Immature natural killer cell (primary cell): ENCODE results near the gene IFI30. TPM values are rescaled to one million over a fixed set of nuclear protein-coding genes. Genes with fewer than 3 reads are reported as not detected.

ENCODE experiments used
- DNase-seq, 3 donors: peaks; one replicate each; pipeline ENCODE4 v3.0.0; 2022; ENCODE audit warnings: mixed read lengths in 1 of 3
- H3K27ac Mint-ChIP-seq, 6 donors: one replicate each; pipeline ENCODE4 v1.8.0; 2020; ENCODE audit warnings: mixed read lengths in 6 of 6, mild to moderate bottlenecking in 5 of 6, inconsistent platforms in 4 of 6, moderate library complexity in 3 of 6
- H3K27me3 Mint-ChIP-seq, 3 donors: one replicate each; pipeline ENCODE4 v1.8.0; 2020 to 2021; ENCODE audit warnings: low read depth in 3 of 3, mild to moderate bottlenecking in 3 of 3, mixed read lengths in 3 of 3, moderate library complexity in 3 of 3, inconsistent platforms in 1 of 3
- H3K36me3 Mint-ChIP-seq, 3 donors: one replicate each; pipeline ENCODE4 v1.8.0; 2020; ENCODE audit warnings: mixed read lengths in 3 of 3, inconsistent platforms in 2 of 3, mild to moderate bottlenecking in 2 of 3
- H3K4me1 Mint-ChIP-seq, 2 donors: one replicate each; pipeline ENCODE4 v1.8.0; 2020; ENCODE audit warnings: inconsistent platforms in 2 of 2, mild to moderate bottlenecking in 2 of 2, mixed read lengths in 2 of 2, moderate library complexity in 1 of 2
- H3K4me3 Mint-ChIP-seq, 5 donors: one replicate each; pipeline ENCODE4 v1.8.0; 2020; ENCODE audit warnings: mild to moderate bottlenecking in 5 of 5, mixed read lengths in 5 of 5, inconsistent platforms in 3 of 5, moderate library complexity in 3 of 5
- H3K9me3 Mint-ChIP-seq, 6 donors: one replicate each; pipeline ENCODE4 v1.8.0; 2020; ENCODE audit warnings: mild to moderate bottlenecking in 6 of 6, mixed read lengths in 6 of 6, inconsistent platforms in 4 of 6, moderate library complexity in 3 of 6
- polyA plus RNA-seq, 3 donors: library from polyadenylated mRNA; unstranded; fragments of 300-500 nt; fragmentation: Illumina TruSeq; gene quantifications; one replicate each; pipeline ENCODE4 v1.2.3, GENCODE V29; 2021

Gene IFI30
- 100 to 1,000 TPM in 1 of 3 donors, 10 to 100 TPM in 2; 49.0 to 184 (median 83.1) TPM for polyA plus RNA-seq

- peak; percentile 42 to 53 (median 52) for DNase-seq
- peaks cover 0 to 3% (median 3%) of the 10 kb centered on the region in 3 donors for H3K27me3 Mint-ChIP-seq
- H3K4me3 Mint-ChIP-seq: peak within 1 kb of the TSS; percentile 85 to 91 (median 89)
- H3K36me3 Mint-ChIP-seq: peaks cover 0 to 9% (median 8%) of the 10 kb centered on the region in 3 donors
- H3K4me1 Mint-ChIP-seq: peaks cover 20 to 24% of the 10 kb centered on the region in 2 donors
- no peaks in the 10 kb centered on the region for H3K9me3 Mint-ChIP-seq
- peak within 1 kb of the TSS; percentile 72 to 82 (median 78) for H3K27ac Mint-ChIP-seq
Measured at GRCh38 chr19:18173572-18174288, at the start of gene IFI30. Gene IFI30, plus strand, starts transcription at chr19:18173813. Its CDS starts 29 bp downstream, at chr19:18173842.

DNA sequence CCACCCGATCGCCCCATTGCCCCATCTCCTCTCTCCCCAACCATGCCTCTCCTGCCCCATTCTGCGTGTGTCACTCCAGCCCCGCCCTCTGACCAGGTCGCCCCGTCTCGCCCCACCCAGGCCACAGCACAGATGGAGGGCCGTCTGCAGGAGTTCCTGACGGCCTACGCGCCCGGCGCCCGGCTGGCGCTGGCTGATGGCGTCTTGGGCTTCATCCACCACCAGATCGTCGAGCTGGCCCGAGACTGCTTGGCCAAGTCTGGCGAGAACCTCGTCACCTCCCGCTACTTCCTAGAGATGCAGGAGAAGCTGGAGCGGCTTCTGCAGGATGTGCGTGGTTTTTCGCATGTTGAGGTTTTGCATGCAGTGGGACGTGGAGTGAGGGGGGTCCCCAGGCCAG lies 49.8 kb upstream of the IFI30 start:
- peaks cover 0 to 6% (median 4%) of the 10 kb centered on the region in 3 donors for H3K27me3 Mint-ChIP-seq
- DNase-seq: no peak
- H3K4me3 Mint-ChIP-seq: no peak overlapping the region
- H3K36me3 Mint-ChIP-seq: peaks cover 10 to 34% (median 13%) of the 10 kb centered on the region in 3 donors
- H3K4me1 Mint-ChIP-seq: peaks cover 33 to 44% of the 10 kb centered on the region in 2 donors
- H3K27ac Mint-ChIP-seq: peak overlapping the region in 1 of 6 donors; percentile 34
- H3K9me3 Mint-ChIP-seq: no peaks in the 10 kb centered on the region

DNA sequence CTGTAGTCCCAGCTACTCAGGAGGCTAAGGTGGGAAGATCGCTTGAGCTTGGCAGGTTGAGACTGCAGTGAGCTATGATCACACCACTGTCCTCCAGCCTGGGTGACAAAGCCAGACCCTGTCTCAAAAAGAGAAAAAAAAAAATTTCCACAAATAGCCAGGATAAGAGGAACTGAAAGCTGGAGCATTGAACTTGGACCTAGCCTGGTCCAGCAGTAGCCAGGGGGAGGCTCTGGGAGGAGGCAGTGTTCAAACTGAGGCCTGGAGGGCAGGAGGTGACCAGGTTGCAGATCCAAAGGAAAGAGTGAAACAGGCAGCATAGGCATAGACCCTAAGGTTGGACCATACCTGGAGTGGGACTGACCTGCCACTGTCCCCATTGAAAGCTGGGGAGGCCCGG lies 47.5 kb upstream of the IFI30 start:
- Mint-ChIP-seq H3K4me3 (peak overlapping the region in 1 of 5 donors; percentile 21), H3K27ac (peak overlapping the region; percentile 28 to 85 (median 54)), H3K36me3 (peaks cover 10 to 48% (median 13%) of the 10 kb centered on the region in 3 donors), H3K4me1 (peaks cover 21 to 32% of the 10 kb centered on the region in 2 donors), H3K27me3 (peaks cover 0 to 2% (median 1%) of the 10 kb centered on the region in 3 donors), H3K9me3 (no peaks in the 10 kb centered on the region)
- DNase-seq: no peak

- peak overlapping the region; percentile 60 to 84 (median 68) for H3K4me3 Mint-ChIP-seq
- peak; percentile 53 to 66 (median 59) for DNase-seq
- peaks cover 16 to 25% of the 10 kb centered on the region in 2 donors for H3K4me1 Mint-ChIP-seq
- peaks cover 0 to 3% (median 2%) of the 10 kb centered on the region in 3 donors for H3K27me3 Mint-ChIP-seq
- peaks cover 17 to 52% (median 17%) of the 10 kb centered on the region in 3 donors for H3K36me3 Mint-ChIP-seq
- peak overlapping the region; percentile 79 to 96 (median 90) for H3K27ac Mint-ChIP-seq
- no peaks in the 10 kb centered on the region for H3K9me3 Mint-ChIP-seq
Measured at GRCh38 chr19:18128044-18128443, 45.6 kb upstream of the IFI30 start.

DNA sequence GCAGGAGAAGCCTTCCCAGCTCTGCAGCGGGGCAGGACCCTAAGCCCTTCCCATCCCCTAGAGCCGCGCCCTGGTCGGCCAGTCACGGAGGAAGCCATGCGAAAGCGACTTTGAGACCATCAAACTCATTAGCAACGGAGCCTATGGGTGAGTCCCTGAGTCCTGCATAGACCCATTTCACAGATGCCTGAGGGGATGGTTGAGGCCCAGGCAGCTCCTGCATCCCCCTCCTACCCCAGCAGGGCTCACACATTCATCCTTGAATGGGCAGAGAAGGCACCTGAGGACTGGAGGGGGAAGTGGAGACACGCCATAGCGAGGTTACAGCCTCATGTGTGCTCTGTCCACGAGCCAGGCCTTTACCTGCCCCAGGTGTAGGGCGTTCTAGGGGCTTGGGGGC lies 44.8 kb upstream of the IFI30 start:
- Mint-ChIP-seq H3K27me3 (peaks cover 0 to 3% (median 2%) of the 10 kb centered on the region in 3 donors), H3K4me3 (peak overlapping the region in 4 of 5 donors; percentile 10 to 77 (median 66)), H3K4me1 (peaks cover 16 to 22% of the 10 kb centered on the region in 2 donors), H3K36me3 (peaks cover 15 to 50% (median 17%) of the 10 kb centered on the region in 3 donors), H3K9me3 (no peaks in the 10 kb centered on the region), H3K27ac (peak overlapping the region; percentile 79 to 96 (median 90))
- no peak for DNase-seq

GRCh38 chr19:18130523-18131242 lies 42.9 kb upstream of the IFI30 start:
- Mint-ChIP-seq H3K36me3 (peaks cover 16 to 52% (median 21%) of the 10 kb centered on the region in 3 donors), H3K27me3 (peaks cover 0 to 3% (median 2%) of the 10 kb centered on the region in 3 donors), H3K4me3 (no peak overlapping the region), H3K27ac (peak overlapping the region in 3 of 6 donors; percentile 39 to 73 (median 57)), H3K9me3 (no peaks in the 10 kb centered on the region), H3K4me1 (peaks cover 16 to 20% of the 10 kb centered on the region in 2 donors)
- DNase-seq: no peak

DNA sequence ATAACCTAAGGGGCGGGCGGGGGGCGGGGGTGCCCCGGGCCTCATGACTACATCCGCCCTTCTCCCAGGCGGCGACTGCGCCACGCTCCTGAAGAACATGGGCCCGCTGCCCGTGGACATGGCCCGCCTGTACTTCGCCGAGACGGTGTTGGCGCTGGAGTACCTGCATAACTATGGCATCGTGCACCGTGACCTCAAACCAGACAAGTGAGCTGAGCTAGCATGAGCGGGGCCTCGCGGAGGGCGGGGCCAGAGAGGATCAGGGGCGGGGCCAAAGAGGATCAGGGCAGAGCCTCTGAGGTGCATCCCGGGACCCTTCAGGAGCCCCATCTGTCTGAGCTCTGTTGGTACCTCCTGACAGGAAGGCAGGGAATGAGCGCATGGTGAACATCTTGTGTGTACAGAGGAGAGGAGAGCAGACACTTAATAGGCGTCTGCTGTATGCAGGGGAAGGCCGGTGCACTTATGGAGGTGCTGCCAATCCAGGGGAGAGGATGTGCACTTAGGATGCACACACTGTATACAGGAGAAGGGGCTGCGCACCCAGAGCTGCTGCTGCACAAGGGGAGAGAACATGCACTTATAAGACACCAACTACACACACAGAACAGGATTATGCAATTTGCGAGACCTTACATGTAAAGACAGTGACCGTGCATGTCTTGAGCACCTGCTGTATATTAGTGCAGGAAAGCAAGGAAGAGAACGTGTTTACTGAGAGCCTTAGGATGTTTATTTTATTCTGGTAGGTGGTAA lies 41.6 kb upstream of the IFI30 start:
- no peak overlapping the region for H3K4me3 Mint-ChIP-seq
- no peaks in the 10 kb centered on the region for H3K9me3 Mint-ChIP-seq
- H3K36me3 Mint-ChIP-seq: peaks cover 13 to 47% (median 22%) of the 10 kb centered on the region in 3 donors
- no peak overlapping the region for H3K27ac Mint-ChIP-seq
- H3K4me1 Mint-ChIP-seq: peaks cover 16% of the 10 kb centered on the region in 2 donors
- H3K27me3 Mint-ChIP-seq: peaks cover 0 to 3% (median 2%) of the 10 kb centered on the region in 3 donors
- DNase-seq: no peak

DNA sequence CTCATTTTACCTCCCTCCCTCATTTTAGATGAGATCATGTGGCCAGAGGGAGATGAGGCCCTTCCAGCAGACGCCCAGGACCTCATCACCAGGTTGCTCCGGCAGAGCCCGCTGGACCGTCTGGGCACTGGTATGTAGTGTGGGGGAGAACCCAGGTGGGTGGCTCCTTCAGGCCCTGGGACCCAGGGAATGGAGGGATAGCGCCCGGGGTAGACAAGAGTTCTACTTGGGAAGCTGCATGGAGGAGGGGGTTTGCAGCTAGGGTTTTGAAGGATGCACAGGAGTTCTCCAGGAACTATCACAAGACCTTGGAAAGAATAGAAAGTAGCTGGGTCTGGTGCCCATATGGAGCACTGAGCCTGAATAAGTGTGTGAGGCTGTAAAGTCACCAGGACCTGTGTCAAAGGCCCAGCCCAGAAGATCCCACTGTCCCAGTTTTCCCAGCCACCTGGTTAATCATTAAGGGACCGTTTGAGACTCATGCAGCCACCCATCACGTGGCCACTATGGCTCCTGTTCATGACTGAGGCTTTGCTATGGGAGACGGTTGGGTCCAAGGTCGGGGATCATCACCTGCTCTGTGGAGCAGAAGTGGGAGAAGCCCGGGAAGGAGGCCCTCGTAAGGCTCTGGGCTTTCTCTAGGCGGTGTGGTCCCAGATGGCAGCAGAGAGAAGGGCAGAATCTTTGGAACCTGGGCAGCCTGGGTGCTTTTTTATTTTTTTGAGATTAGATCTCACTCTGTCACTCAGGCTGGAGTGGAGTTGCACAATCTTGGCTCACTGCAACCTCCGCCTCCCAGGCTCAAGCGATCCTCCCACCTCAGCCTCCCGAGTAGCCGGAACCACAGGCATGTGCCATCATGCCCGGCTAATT lies 37.7 kb upstream of the IFI30 start:
- Mint-ChIP-seq H3K4me1 (peaks cover 0 to 4% of the 10 kb centered on the region in 2 donors), H3K27ac (peak overlapping the region in 3 of 6 donors; percentile 28 to 82 (median 40))

DNA sequence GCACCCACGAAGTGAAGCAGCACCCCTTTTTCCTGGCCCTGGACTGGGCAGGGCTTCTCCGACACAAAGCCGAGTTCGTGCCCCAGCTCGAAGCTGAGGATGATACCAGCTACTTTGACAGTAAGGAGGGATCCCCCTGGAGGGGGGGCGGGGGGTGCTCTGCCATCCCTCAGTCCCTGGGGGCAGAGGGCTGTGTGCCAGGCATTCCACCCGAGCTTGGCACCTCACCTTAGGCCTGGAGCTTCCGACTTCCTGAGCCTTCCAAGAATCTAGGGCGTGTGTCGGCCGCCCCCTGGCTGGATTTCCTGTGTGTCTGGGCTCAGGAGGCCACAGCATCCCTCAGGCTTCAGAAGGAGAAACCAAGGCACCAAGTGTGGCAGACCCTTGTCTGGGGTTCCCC lies 36.4 kb upstream of the IFI30 start:
- H3K27ac Mint-ChIP-seq: no peak overlapping the region
- H3K4me3 Mint-ChIP-seq: no peak overlapping the region
- no peak for DNase-seq
- no peaks in the 10 kb centered on the region for H3K9me3 Mint-ChIP-seq
- peaks cover 24 to 40% (median 26%) of the 10 kb centered on the region in 3 donors for H3K36me3 Mint-ChIP-seq
- peaks cover 0 to 4% (median under 1%) of the 10 kb centered on the region in 3 donors for H3K27me3 Mint-ChIP-seq
- H3K4me1 Mint-ChIP-seq: peaks cover 0 to 4% of the 10 kb centered on the region in 2 donors

More for the DNA sequence above, 37.7 kb upstream of the IFI30 start:
- Mint-ChIP-seq H3K4me3 (no peak overlapping the region), H3K9me3 (no peaks in the 10 kb centered on the region), H3K36me3 (peaks cover 23 to 35% (median 24%) of the 10 kb centered on the region in 3 donors), H3K27me3 (peaks cover 1 to 4% (median 2%) of the 10 kb centered on the region in 3 donors)
- DNase-seq: no peak

DNA sequence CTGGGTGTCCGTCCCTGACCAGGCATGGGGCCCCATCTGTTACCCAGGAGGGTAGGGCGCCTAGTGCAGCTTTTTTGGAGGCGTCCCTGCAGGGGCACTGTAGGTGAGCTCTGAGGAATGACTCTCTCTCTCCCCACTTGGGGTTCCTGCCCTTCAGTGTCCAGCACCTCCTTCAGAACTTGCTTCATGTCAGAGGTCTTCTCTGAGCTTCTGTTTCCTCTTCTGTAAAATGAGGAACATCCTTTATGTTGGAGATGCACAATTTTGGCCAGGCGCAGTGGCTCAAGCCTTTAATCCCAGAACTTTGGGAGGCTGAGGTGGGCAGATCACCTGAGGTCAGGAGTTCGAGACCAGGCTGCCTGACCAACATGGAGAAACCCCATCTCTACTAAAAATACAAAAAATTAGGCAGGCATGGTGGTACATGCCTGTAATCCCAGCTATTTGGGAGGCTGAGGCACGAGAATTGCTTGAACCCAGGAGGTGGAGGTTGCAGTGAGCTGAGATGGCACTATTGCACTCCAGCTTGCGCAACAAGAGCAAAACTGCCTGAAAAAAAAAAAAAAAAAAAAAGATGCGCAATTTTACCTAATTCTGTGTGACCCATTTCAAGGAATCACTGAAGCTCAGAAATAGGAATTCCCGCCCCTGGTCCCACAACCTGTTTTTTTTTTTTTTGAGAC lies 35.8 kb upstream of the IFI30 start:
- Mint-ChIP-seq H3K9me3 (no peaks in the 10 kb centered on the region), H3K27ac (no peak overlapping the region), H3K36me3 (peaks cover 21 to 35% (median 26%) of the 10 kb centered on the region in 3 donors), H3K27me3 (peaks cover 0 to 4% (median 0%) of the 10 kb centered on the region in 3 donors), H3K4me3 (no peak overlapping the region), H3K4me1 (peaks cover 0 to 4% of the 10 kb centered on the region in 2 donors)
- DNase-seq: no peak

DNA sequence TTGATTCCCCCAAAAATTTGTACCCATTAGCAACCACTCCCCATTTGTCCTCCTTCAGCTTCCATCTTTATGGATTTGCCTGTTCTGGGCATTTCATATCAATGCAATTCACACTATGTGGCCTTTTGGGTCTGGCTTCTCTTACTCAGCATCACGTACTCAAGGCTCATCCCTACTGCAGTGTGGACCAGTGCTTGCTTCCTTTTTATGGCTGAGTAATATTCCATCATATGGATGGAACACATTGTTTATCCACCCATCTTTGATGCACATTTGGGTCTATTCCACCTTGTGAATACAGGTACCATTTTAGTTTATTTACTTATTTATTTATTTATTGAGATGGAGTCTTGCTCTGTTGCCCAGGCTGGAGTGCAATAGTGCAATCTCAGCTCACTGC lies 33.1 kb upstream of the IFI30 start:
- no peak overlapping the region for H3K27ac Mint-ChIP-seq
- H3K36me3 Mint-ChIP-seq: peaks cover 19 to 41% (median 38%) of the 10 kb centered on the region in 3 donors
- no peak overlapping the region for H3K4me3 Mint-ChIP-seq
- H3K4me1 Mint-ChIP-seq: peaks cover 0 to 8% of the 10 kb centered on the region in 2 donors
- peaks cover 0 to 12% (median 0%) of the 10 kb centered on the region in 3 donors for H3K27me3 Mint-ChIP-seq
- H3K9me3 Mint-ChIP-seq: no peaks in the 10 kb centered on the region
- DNase-seq: no peak

DNA sequence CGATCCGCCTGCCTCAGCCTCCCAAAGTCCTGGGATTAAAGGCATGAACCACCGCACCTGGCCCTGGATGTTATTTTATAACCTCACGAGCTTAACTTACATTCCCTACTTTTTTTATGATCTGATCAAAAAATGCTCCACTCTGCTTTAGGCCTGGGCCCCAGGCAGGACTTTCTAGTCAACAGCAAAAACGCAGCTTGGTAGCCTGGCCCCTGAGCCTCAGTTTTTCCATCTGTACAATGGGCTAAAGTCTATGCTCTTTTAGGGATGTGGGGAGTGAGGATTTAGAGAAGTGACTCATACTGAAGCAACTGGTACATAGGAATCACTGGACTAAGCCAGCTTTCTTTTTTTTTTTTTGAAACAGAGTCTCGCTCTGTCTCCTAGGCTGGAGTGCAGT lies 32.6 kb upstream of the IFI30 start:
- no peaks in the 10 kb centered on the region for H3K9me3 Mint-ChIP-seq
- H3K4me3 Mint-ChIP-seq: no peak overlapping the region
- peaks cover 0 to 8% of the 10 kb centered on the region in 2 donors for H3K4me1 Mint-ChIP-seq
- no peak for DNase-seq
- peak overlapping the region in 1 of 6 donors; percentile 62 for H3K27ac Mint-ChIP-seq
- H3K36me3 Mint-ChIP-seq: peaks cover 16 to 37% (median 35%) of the 10 kb centered on the region in 3 donors
- peaks cover 0 to 12% (median 0%) of the 10 kb centered on the region in 3 donors for H3K27me3 Mint-ChIP-seq
